Gastrocnemius medialis (tissue), 4 donors: Measurements from ENCODE around the gene DCAF11. TPM values are rescaled to one million over a fixed set of nuclear protein-coding genes. Genes with fewer than 3 reads are reported as not detected.

Source experiments
- ATAC-seq, 2 donors: fragments of 150-250 bp; one replicate each; pipeline ENCODE4 v1.9.1; 2016
- DNase-seq, 2 donors: peaks; one replicate each; pipeline ENCODE4 v3.0.0-alpha.2; 2019
- H3K27ac ChIP-seq, 4 donors: fragments of 200-600 bp; sonication (generic); 1 replicate in 1 of 4; 2 replicates in 3 of 4; pipeline ENCODE4 v1.5.1; 2016 to 2018; ENCODE audit warnings: mild to moderate bottlenecking in 2 of 4, moderate library complexity in 1 of 4
- H3K27me3 ChIP-seq, 3 donors: fragments of 200-600 bp; sonication (generic) in 2 of 3; 1 replicate in 1 of 3; 2 replicates in 2 of 3; pipeline versions ENCODE4 v1.5.1 to v1.6.0; 2016 to 2019; ENCODE audit warnings: mild to moderate bottlenecking in 1 of 3, moderate library complexity in 1 of 3
- H3K36me3 ChIP-seq, 2 donors: fragments of 200-600 bp; sonication (generic) in 1 of 2; one replicate each; pipeline ENCODE4 v1.5.1; 2017 to 2018
- H3K4me1 ChIP-seq, 2 donors: fragments of 200-600 bp; sonication (generic) in 1 of 2; one replicate each; pipeline ENCODE4 v1.5.1; 2016 to 2017; ENCODE audit warnings: mild to moderate bottlenecking in 2 of 2
- H3K4me3 ChIP-seq, 4 donors: fragments of 200-600 bp; sonication (generic) in 3 of 4; 1 replicate in 1 of 4; 2 replicates in 3 of 4; pipeline ENCODE4 v1.5.1; 2016 to 2019; ENCODE audit warnings: mild to moderate bottlenecking in 2 of 4
- H3K9me3 ChIP-seq, 3 donors: fragments of 200-600 bp; sonication (generic) in 2 of 3; 1 replicate in 1 of 3; 2 replicates in 2 of 3; pipeline ENCODE4 v1.5.1; 2016 to 2019
- CTCF ChIP-seq, 5 experiments: fragments of 450-650 bp in 3 of 5; fragments of 200-600 bp in 2 of 5; sonication (generic) in 2 of 5; IDR thresholded peaks in 4 of 5; conservative IDR thresholded peaks in 1 of 5; 1 replicate in 4 of 5; 2 replicates in 1 of 5; pipeline ENCODE4 v1.5.1; 2016 to 2019; ENCODE audit warnings: antibody characterized with exemption in 5 of 5, mild to moderate bottlenecking in 3 of 5, moderate library complexity in 3 of 5
- POLR2A ChIP-seq, 2 donors: fragments of 450-650 bp; IDR thresholded peaks; one replicate each; pipeline ENCODE4 v1.6.1; 2017; ENCODE audit warnings: antibody characterized with exemption in 2 of 2, mild to moderate bottlenecking in 2 of 2, moderate library complexity in 2 of 2
- in situ Hi-C, 4 donors: fragments of 200-750 bp; cut with MboI; loops; one replicate each; pipeline versions ENCODE4 v1.15.0 to v1.8.0; 2017; ENCODE audit warnings: low sequenced_read_pairs in 4 of 4
- intact Hi-C: fragments of 100-400 bp; cut with DNase I; formaldehyde crosslinking; loops from one replicate; pipeline ENCODE4 v1.15.1; 2023; ENCODE audit warnings: low total_unique reads
- total RNA-seq, 4 donors: library from RNA; depleted of rRNA; stranded (reverse); fragments of >200 nt; gene quantifications; one replicate each; pipeline versions ENCODE4 v1.1.0 to v1.2.3, GENCODE V29; 2016

Gene DCAF11
- total RNA-seq, 4 donors from 2014 or later = 52.4 to 113 (median 88.7) TPM

GRCh38 chr14:24067133-24068082 lies 47.2 kb upstream of the DCAF11 start:
- TF ChIP-seq POLR2A (IDR thresholded peaks at IDR 0.05) (no peak), CTCF (IDR thresholded peaks at IDR 0.05 in 4 of 5, conservative IDR thresholded peaks at IDR 0.05 in 1 of 5) (no peak)
- Histone ChIP-seq H3K36me3 (no peaks in the 10 kb centered on the region), H3K4me3 (no peak overlapping the region), H3K4me1 (no peaks in the 10 kb centered on the region), H3K27me3 (peaks cover 3 to 5% (median 4%) of the 10 kb centered on the region in 3 donors), H3K9me3 (no peaks in the 10 kb centered on the region), H3K27ac (no peak overlapping the region)
- ATAC-seq = no peak
- in situ Hi-C loops (no loop called here), intact Hi-C loops (no loop called here)
- no peak for DNase-seq

- H3K27ac ChIP-seq = no peak overlapping the region
- intact Hi-C loops (no loop called here), in situ Hi-C loops (no loop called here)
- peaks cover 17 to 18% (median 17%) of the 10 kb centered on the region in 3 donors for H3K27me3 ChIP-seq
- no peak for ATAC-seq
- no peak for TF ChIP-seq POLR2A (IDR thresholded peaks at IDR 0.05)
- no peak for TF ChIP-seq CTCF (IDR thresholded peaks at IDR 0.05 in 4 of 5, conservative IDR thresholded peaks at IDR 0.05 in 1 of 5)
- no peaks in the 10 kb centered on the region for H3K4me1 ChIP-seq
- no peaks in the 10 kb centered on the region for H3K36me3 ChIP-seq
- no peaks in the 10 kb centered on the region for H3K9me3 ChIP-seq
- DNase-seq = no peak
- H3K4me3 ChIP-seq = no peak overlapping the region
Measured at GRCh38 chr14:24068711-24069410, 45.7 kb upstream of the DCAF11 start.

GRCh38 chr14:24069411-24069735 lies 45.2 kb upstream of the DCAF11 start:
- TF ChIP-seq POLR2A (IDR thresholded peaks at IDR 0.05) (no peak), CTCF (IDR thresholded peaks at IDR 0.05 in 4 of 5, conservative IDR thresholded peaks at IDR 0.05 in 1 of 5) (no peak)
- H3K9me3 ChIP-seq = no peaks in the 10 kb centered on the region
- no peaks in the 10 kb centered on the region for H3K36me3 ChIP-seq
- in situ Hi-C loops = no loop called here
- no peak overlapping the region for H3K27ac ChIP-seq
- ATAC-seq (no peak), DNase-seq (no peak)
- no peaks in the 10 kb centered on the region for H3K4me1 ChIP-seq
- intact Hi-C loops = no loop called here
- H3K27me3 ChIP-seq = peaks cover 17 to 19% (median 18%) of the 10 kb centered on the region in 3 donors
- H3K4me3 ChIP-seq = no peak overlapping the region

GRCh38 chr14:24070285-24071143 lies 44.1 kb upstream of the DCAF11 start:
- Histone ChIP-seq H3K27ac (no peak overlapping the region), H3K36me3 (no peaks in the 10 kb centered on the region), H3K27me3 (peaks cover 17 to 19% (median 18%) of the 10 kb centered on the region in 3 donors), H3K9me3 (no peaks in the 10 kb centered on the region), H3K4me1 (no peaks in the 10 kb centered on the region), H3K4me3 (no peak overlapping the region)
- DNase-seq = no peak
- ATAC-seq = no peak
- TF ChIP-seq POLR2A (IDR thresholded peaks at IDR 0.05) (no peak), CTCF (IDR thresholded peaks at IDR 0.05 in 4 of 5, conservative IDR thresholded peaks at IDR 0.05 in 1 of 5) (no peak)
- in situ Hi-C loops (no loop called here), intact Hi-C loops (no loop called here)
